ENCODE data around the gene ENTR1. TPM values are rescaled to one million over a fixed set of nuclear protein-coding genes. Genes with fewer than 3 reads are reported as not detected.

ENTR1 gene
- polyA plus RNA-seq, 1 donor from 2014 or later = 63.7 TPM

DNA sequence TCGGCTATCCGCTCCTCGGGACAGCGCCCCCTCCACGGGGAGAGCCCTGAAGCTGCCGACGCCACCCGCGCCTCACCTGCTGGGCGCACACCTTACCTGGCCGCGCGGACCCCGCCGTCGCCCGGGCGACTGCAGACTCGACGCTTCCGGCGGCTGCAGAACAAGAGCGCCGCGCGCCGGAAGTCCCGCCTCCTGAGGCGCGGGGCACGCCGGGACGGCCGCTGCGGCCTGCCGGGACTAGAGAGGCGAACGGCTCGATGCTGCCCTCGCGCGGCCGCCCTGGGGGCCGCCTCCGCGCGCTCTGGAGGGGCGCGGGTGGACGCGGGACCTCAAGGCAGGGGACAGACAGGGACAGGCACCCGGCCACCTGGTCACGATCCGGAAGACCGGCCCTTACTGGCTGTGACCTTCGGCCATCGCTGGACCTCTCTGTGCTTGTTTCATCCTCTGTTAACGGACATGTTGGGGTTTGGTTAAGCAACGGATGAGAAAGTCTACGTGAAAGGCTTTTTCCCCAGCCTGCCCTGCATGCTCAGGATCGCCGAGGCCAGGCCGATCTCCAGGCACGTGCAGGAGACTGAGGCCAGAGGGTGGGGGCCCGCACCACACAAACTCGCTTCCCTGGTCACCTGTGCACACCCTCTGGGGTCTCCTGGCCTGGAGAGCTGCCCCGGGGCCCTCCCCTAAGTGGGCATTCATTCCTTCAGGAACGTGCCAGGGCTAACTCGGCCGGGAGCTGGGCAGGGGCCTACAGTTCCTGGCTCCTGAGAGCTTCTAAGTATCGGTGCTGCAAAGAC is 10.2 kb downstream of the ENTR1 start, which contains the start of gene SNAPC4:
SNAPC4 (minus strand) TSS at position 133 of the 797 bp plus-strand sequence. CDS start 1,742 bp downstream, outside the sequence.
- Histone ChIP-seq H4K20me1 (ENCODE audit: insufficient read depth) (no peaks in the 10 kb centered on the region), H3K4me3 (ENCODE audit: low read length) (peak within 1 kb of the TSS; percentile 89), H3K27ac (ENCODE audit: low read length) (peak within 1 kb of the TSS; percentile 34), H3K9me2 (ENCODE audit: insufficient read depth, low read length) (no peaks in the 10 kb centered on the region), H3K9ac (ENCODE audit: low read length) (peak within 1 kb of the TSS; percentile 76), H3K79me2 (replicated peaks; ENCODE audit: insufficient read depth, low read length) (peaks cover 21% of the 10 kb centered on the region), H3K27me3 (ENCODE audit: insufficient read depth, low read depth, low read length) (no peaks in the 10 kb centered on the region), H3K4me2 (ENCODE audit: low read length) (peak within 1 kb of the TSS; percentile 48), H3K36me3 (ENCODE audit: insufficient read depth, low read length) (peaks cover 3% of the 10 kb centered on the region), H3K9me3 (ENCODE audit: low read length) (no peaks in the 10 kb centered on the region), H3F3A (ENCODE audit: insufficient read depth, low read length, poor library complexity, severe bottlenecking) (no peaks in the 10 kb centered on the region), H2AFZ (ENCODE audit: low read depth, low read length) (peak within 1 kb of the TSS; percentile 51)
- peak; percentile 96 for TF ChIP-seq MXI1 (conservative IDR thresholded peaks at IDR 0.05; ENCODE audit: poor library complexity, severe bottlenecking)
- TF ChIP-seq, protein P1, sequence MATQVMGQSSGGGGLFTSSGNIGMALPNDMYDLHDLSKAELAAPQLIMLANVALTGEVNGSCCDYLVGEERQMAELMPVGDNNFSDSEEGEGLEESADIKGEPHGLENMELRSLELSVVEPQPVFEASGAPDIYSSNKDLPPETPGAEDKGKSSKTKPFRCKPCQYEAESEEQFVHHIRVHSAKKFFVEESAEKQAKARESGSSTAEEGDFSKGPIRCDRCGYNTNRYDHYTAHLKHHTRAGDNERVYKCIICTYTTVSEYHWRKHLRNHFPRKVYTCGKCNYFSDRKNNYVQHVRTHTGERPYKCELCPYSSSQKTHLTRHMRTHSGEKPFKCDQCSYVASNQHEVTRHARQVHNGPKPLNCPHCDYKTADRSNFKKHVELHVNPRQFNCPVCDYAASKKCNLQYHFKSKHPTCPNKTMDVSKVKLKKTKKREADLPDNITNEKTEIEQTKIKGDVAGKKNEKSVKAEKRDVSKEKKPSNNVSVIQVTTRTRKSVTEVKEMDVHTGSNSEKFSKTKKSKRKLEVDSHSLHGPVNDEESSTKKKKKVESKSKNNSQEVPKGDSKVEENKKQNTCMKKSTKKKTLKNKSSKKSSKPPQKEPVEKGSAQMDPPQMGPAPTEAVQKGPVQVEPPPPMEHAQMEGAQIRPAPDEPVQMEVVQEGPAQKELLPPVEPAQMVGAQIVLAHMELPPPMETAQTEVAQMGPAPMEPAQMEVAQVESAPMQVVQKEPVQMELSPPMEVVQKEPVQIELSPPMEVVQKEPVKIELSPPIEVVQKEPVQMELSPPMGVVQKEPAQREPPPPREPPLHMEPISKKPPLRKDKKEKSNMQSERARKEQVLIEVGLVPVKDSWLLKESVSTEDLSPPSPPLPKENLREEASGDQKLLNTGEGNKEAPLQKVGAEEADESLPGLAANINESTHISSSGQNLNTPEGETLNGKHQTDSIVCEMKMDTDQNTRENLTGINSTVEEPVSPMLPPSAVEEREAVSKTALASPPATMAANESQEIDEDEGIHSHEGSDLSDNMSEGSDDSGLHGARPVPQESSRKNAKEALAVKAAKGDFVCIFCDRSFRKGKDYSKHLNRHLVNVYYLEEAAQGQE (IDR thresholded peaks at IDR 0.05; ENCODE audit: borderline replicate concordance) = peak; percentile 40
- TF ChIP-seq RAD21 (conservative IDR thresholded peaks at IDR 0.05) = peak; percentile 76
- TF ChIP-seq EP300 (conservative IDR thresholded peaks at IDR 0.05; ENCODE audit: poor library complexity, severe bottlenecking) = peak; percentile 29
- TF ChIP-seq, protein P2, sequence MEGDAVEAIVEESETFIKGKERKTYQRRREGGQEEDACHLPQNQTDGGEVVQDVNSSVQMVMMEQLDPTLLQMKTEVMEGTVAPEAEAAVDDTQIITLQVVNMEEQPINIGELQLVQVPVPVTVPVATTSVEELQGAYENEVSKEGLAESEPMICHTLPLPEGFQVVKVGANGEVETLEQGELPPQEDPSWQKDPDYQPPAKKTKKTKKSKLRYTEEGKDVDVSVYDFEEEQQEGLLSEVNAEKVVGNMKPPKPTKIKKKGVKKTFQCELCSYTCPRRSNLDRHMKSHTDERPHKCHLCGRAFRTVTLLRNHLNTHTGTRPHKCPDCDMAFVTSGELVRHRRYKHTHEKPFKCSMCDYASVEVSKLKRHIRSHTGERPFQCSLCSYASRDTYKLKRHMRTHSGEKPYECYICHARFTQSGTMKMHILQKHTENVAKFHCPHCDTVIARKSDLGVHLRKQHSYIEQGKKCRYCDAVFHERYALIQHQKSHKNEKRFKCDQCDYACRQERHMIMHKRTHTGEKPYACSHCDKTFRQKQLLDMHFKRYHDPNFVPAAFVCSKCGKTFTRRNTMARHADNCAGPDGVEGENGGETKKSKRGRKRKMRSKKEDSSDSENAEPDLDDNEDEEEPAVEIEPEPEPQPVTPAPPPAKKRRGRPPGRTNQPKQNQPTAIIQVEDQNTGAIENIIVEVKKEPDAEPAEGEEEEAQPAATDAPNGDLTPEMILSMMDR (IDR thresholded peaks at IDR 0.05; ENCODE audit: poor library complexity, severe bottlenecking) = peak; percentile 99
- TF ChIP-seq TAF1 (IDR thresholded peaks at IDR 0.05; ENCODE audit: low read depth) = peak; percentile 72
- TF ChIP-seq SMC3 (conservative IDR thresholded peaks at IDR 0.05; ENCODE audit: poor library complexity) = peak; percentile 79
- peak; percentile 87 for TF ChIP-seq POLR2AphosphoS5 (IDR thresholded peaks at IDR 0.05)
- TF ChIP-seq EZH2 (IDR thresholded peaks at IDR 0.05; ENCODE audit: borderline replicate concordance, insufficient read depth, low read length, poor library complexity, severe bottlenecking) = no peak

DNA sequence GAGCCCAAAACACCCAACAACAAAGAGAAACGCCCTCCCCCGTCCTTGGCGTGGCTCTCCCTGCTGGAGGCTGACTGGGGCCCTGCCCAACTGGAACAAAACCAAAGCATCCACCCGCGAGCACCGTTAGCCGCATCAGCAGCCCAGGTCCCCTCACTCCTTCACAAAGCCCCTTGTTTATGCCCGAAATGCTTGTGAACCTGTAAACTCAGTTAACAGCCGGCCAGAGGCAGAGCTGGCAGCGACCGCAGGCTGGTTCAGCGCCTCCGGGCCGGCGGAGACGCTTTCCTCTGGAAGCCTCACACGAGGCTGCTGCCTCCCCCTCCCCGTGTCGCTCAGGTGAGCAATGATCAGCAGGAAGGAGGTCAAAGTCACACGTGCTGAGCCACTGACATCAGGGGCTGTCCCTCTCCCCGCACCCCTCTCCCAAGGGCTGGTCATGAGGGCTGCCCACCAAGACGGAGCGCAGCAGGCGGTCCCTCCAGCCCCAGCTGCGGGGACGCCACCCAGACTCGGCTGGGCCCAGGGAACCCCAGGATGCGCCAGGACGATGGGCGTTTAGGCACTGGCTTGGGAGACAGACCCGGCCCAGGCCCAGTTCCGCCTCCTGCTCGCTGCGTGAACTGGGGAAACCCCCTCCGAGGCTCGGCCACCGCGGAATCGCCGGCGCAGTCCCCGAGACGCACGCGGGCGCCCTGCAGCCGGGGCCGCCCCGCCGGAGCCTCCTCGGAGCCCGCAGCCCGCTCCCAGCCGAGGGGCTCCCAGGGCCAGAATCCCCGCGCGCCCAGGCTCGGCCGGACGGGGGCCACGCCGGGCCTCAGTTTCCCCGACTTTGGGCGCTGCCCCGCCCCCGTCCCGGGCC is 11.0 kb downstream of the ENTR1 start:
- Histone ChIP-seq H3K4me2 (ENCODE audit: low read length) (peak overlapping the region; percentile 48), H4K20me1 (ENCODE audit: insufficient read depth) (no peaks in the 10 kb centered on the region), H3K27ac (ENCODE audit: low read length) (no peak overlapping the region), H3K9me3 (ENCODE audit: low read length) (no peaks in the 10 kb centered on the region), H3K27me3 (ENCODE audit: insufficient read depth, low read depth, low read length) (no peaks in the 10 kb centered on the region), H3K9me2 (ENCODE audit: insufficient read depth, low read length) (no peaks in the 10 kb centered on the region), H2AFZ (ENCODE audit: low read depth, low read length) (no peak overlapping the region), H3K9ac (ENCODE audit: low read length) (peak overlapping the region; percentile 76), H3F3A (ENCODE audit: insufficient read depth, low read length, poor library complexity, severe bottlenecking) (no peaks in the 10 kb centered on the region), H3K36me3 (ENCODE audit: insufficient read depth, low read length) (peaks cover 3% of the 10 kb centered on the region), H3K4me3 (ENCODE audit: low read length) (peak overlapping the region; percentile 89), H3K79me2 (replicated peaks; ENCODE audit: insufficient read depth, low read length) (peaks cover 21% of the 10 kb centered on the region)
- TF ChIP-seq, protein P2 (IDR thresholded peaks at IDR 0.05; ENCODE audit: poor library complexity, severe bottlenecking) = no peak
- TF ChIP-seq EZH2 (IDR thresholded peaks at IDR 0.05; ENCODE audit: borderline replicate concordance, insufficient read depth, low read length, poor library complexity, severe bottlenecking) = no peak
- no peak for TF ChIP-seq POLR2AphosphoS5 (IDR thresholded peaks at IDR 0.05)
- TF ChIP-seq SMC3 (conservative IDR thresholded peaks at IDR 0.05; ENCODE audit: poor library complexity) = no peak
- TF ChIP-seq RAD21 (conservative IDR thresholded peaks at IDR 0.05) = no peak
- TF ChIP-seq MXI1 (conservative IDR thresholded peaks at IDR 0.05; ENCODE audit: poor library complexity, severe bottlenecking) = no peak
- no peak for TF ChIP-seq TAF1 (IDR thresholded peaks at IDR 0.05; ENCODE audit: low read depth)
- TF ChIP-seq EP300 (conservative IDR thresholded peaks at IDR 0.05; ENCODE audit: poor library complexity, severe bottlenecking) = no peak
- TF ChIP-seq, protein P1 (IDR thresholded peaks at IDR 0.05; ENCODE audit: borderline replicate concordance) = no peak

All from neural cell (in vitro differentiated cells).